Activated B cell treated with CpG ODN at 0.5 μM for 24 hours (primary cell): ENCODE data around the gene EHD2. TPM values are rescaled to one million over a fixed set of nuclear protein-coding genes. Genes with fewer than 3 reads are reported as not detected.

Source experiments
- ATAC-seq: fragments of 200-7000 bp; cut with Tn5 transposase; one replicate; pipeline ENCODE4 v1.10.0; 2021; ENCODE audit warnings: low read depth, mild to moderate bottlenecking, moderate library complexity
- CTCF ChIA-PET: fragments of 350-600 bp; sonication (Branson Sonifier 250); formaldehyde crosslinking; loops from one replicate; lab custom pipeline; 2021; ENCODE audit warnings: antibody characterized with exemption; lab: Charles Lee
- POLR2A ChIA-PET: fragments of 350-600 bp; sonication (Branson Sonifier 250); formaldehyde crosslinking; loops from one replicate; lab custom pipeline; 2021; ENCODE audit warnings: antibody characterized with exemption; lab: Charles Lee
- DNase-seq: peaks from one replicate; pipeline ENCODE4 v3.0.0; 2022
- H3K27ac Mint-ChIP-seq: one replicate; pipeline ENCODE4 v1.8.0; 2020; ENCODE audit warnings: mixed read lengths
- H3K27me3 Mint-ChIP-seq: one replicate; pipeline ENCODE4 v1.8.0; 2021; ENCODE audit warnings: mixed read lengths
- H3K36me3 Mint-ChIP-seq: one replicate; pipeline ENCODE4 v1.8.0; 2021; ENCODE audit warnings: low read depth, mixed read lengths
- H3K4me1 Mint-ChIP-seq: one replicate; pipeline ENCODE4 v1.8.0; 2021; ENCODE audit warnings: mixed read lengths
- H3K4me3 Mint-ChIP-seq: one replicate; pipeline ENCODE4 v1.8.0; 2020; ENCODE audit warnings: mild to moderate bottlenecking, mixed read lengths
- H3K9me3 Mint-ChIP-seq: one replicate; pipeline ENCODE4 v1.8.0; 2020; ENCODE audit warnings: mixed read lengths
- CTCF ChIP-seq: fragments of 200-600 bp; IDR thresholded peaks from one replicate; pipeline ENCODE4 v1.8.0; 2022; ENCODE audit warnings: antibody characterized with exemption, mild to moderate bottlenecking
- intact Hi-C: fragments of 100-400 bp; cut with micrococcal nuclease; formaldehyde crosslinking; loops from one replicate; pipeline ENCODE4 v1.15.1; 2024
- total RNA-seq: library from RNA; stranded (reverse); gene quantifications from 2 replicates; pipeline ENCODE4 v1.2.3, GENCODE V29; 2022

Gene EHD2
- total RNA-seq, 1 donor from 2014 or later = not detected

GRCh38 chr19:47792616-47793015 lies 79.4 kb downstream of the EHD2 start:
- Mint-ChIP-seq H3K27me3 (peaks cover 5% of the 10 kb centered on the region), H3K4me3 (no peak overlapping the region), H3K4me1 (no peaks in the 10 kb centered on the region), H3K36me3 (no peaks in the 10 kb centered on the region), H3K9me3 (no peaks in the 10 kb centered on the region), H3K27ac (no peak overlapping the region)
- intact Hi-C loops = no loop called here
- no peak for DNase-seq
- ATAC-seq = no peak
- ChIA-PET POLR2A (no interaction called here), CTCF (interaction anchor here (0.6 kb wide), 1 partner anchor 32 kb away, joined by 5 read pairs; no protein-coding TSS in a partner anchor)
- TF ChIP-seq CTCF = no peak

Other genes starting within 250 kb of the EHD2 start
- gene SLC8A2, start 241.5 kb upstream of the EHD2 start, total RNA-seq = not detected in 2 replicates
- gene KPTN, start 229.2 kb upstream of the EHD2 start, total RNA-seq = 8.0 and 8.7 TPM in 2 replicates
- gene NAPA, start 198.4 kb upstream of the EHD2 start, total RNA-seq = 56.8 and 70.6 TPM in 2 replicates
- gene ZNF541, start 140.3 kb upstream of the EHD2 start, total RNA-seq = not detected in 2 replicates
- 15.9 and 16.0 TPM in 2 replicates for gene BICRA, start 104.3 kb upstream of the EHD2 start, total RNA-seq
- 695 and 783 TPM in 2 replicates for gene NOP53, start 32.1 kb downstream of the EHD2 start, total RNA-seq
- 24.8 and 27.6 TPM in 2 replicates for gene SELENOW, start 65.3 kb downstream of the EHD2 start, total RNA-seq
- gene TPRX1, start 91.1 kb downstream of the EHD2 start, total RNA-seq = not detected in 2 replicates
- not detected in 2 replicates for gene CRX, start 108.5 kb downstream of the EHD2 start, total RNA-seq
- gene TPRX2, start 145.8 kb downstream of the EHD2 start, total RNA-seq = not detected in 2 replicates
- not detected in 2 replicates for gene SULT2A1, start 172.9 kb downstream of the EHD2 start, total RNA-seq